Esophagus muscularis mucosa (tissue), 4 donors: Measurements from ENCODE around the gene QSER1. TPM values are rescaled to one million over a fixed set of nuclear protein-coding genes. Genes with fewer than 3 reads are reported as not detected.

ENCODE experiments used
- DNase-seq: peaks from one replicate; pipeline ENCODE4 v3.0.0-alpha.2; 2017; ENCODE audit errors: extremely low spot score
- H3K27ac ChIP-seq, 4 donors: fragments of 200-600 bp; sonication (generic); replicated peaks in 1 of 4; 1 replicate in 3 of 4; 2 replicates in 1 of 4; pipeline ENCODE4 v1.5.1; 2016 to 2019; ENCODE audit warnings: mild to moderate bottlenecking in 1 of 4
- H3K27me3 ChIP-seq, 4 donors: fragments of 200-600 bp; sonication (generic); one replicate each; pipeline versions ENCODE4 v1.5.1 to v1.6.0; 2016 to 2019
- H3K36me3 ChIP-seq, 4 donors: fragments of 200-600 bp; sonication (generic); one replicate each; pipeline ENCODE4 v1.5.1; 2016 to 2019
- H3K4me1 ChIP-seq, 4 donors: fragments of 200-600 bp; sonication (generic); one replicate each; pipeline ENCODE4 v1.5.1; 2016 to 2019
- H3K4me3 ChIP-seq, 4 donors: fragments of 200-600 bp; sonication (generic); 1 replicate in 2 of 4; 2 replicates in 2 of 4; pipeline ENCODE4 v1.5.1; 2016 to 2019; ENCODE audit warnings: mild to moderate bottlenecking in 4 of 4, moderate library complexity in 1 of 4
- H3K9me3 ChIP-seq, 4 donors: fragments of 200-600 bp; sonication (generic); 1 replicate in 3 of 4; 2 replicates in 1 of 4; pipeline ENCODE4 v1.5.1; 2016 to 2019
- CTCF ChIP-seq, 3 experiments: fragments of 200-600 bp in 2 of 3; fragments of 450-650 bp in 1 of 3; sonication (generic) in 2 of 3; IDR thresholded peaks; one replicate each; pipeline ENCODE4 v1.5.1; 2017 to 2019; ENCODE audit warnings: antibody characterized with exemption in 3 of 3, mild to moderate bottlenecking in 2 of 3, moderate library complexity in 1 of 3
- EP300 ChIP-seq: sonication (generic); formaldehyde crosslinking; IDR thresholded peaks from one replicate; pipeline ENCODE4 v1.6.1; 2017; ENCODE audit warnings: antibody characterized with exemption
- POLR2A ChIP-seq: fragments of 450-650 bp; IDR thresholded peaks from one replicate; pipeline ENCODE4 v1.6.1; 2017; ENCODE audit warnings: antibody characterized with exemption, moderate library complexity, mild to moderate bottlenecking, low read depth
- POLR2AphosphoS5 ChIP-seq, 2 donors: sonication (generic); formaldehyde crosslinking; IDR thresholded peaks; one replicate each; pipeline ENCODE4 v1.6.1; 2017; ENCODE audit warnings: antibody characterized with exemption in 2 of 2
- WGBS: methylation state at CpG from one replicate; pipeline ENCODE4 v1.1.5; 2018; 5-methylcytosine and 5-hydroxymethylcytosine counted together
- intact Hi-C: fragments of 100-400 bp; cut with DNase I; formaldehyde crosslinking; loops from one replicate; pipeline ENCODE4 v1.15.1; 2023
- total RNA-seq, 4 donors: library from RNA; depleted of rRNA; stranded (reverse); fragments of >200 nt; gene quantifications; one replicate each; pipeline versions ENCODE4 v1.1.0 to v1.2.1, GENCODE V29; 2016

The QSER1 gene
- total RNA-seq, 4 donors from 2014 or later = 18.9 to 23.7 (median 21.9) TPM

GRCh38 chr11:32890843-32891656, 1.6 kb upstream of the QSER1 start:
- Histone ChIP-seq H3K27me3 (no peaks in the 10 kb centered on the region), H3K4me3 (peak overlapping the region in 1 of 4 donors; percentile 99)

GRCh38 chr11:32891657-32892354, 805 bp upstream of the QSER1 start:
- intact Hi-C loops = loop anchor here (5.0 kb wide), 1 partner anchor 145 kb away; the partner anchor contains the start of gene TCP11L1
- DNase-seq = no peak
- peak overlapping the region; percentile 71 to 99 (median 96) for H3K4me3 ChIP-seq
- no peaks in the 10 kb centered on the region for H3K9me3 ChIP-seq
- peaks cover 10 to 32% (median 21%) of the 10 kb centered on the region in 4 donors for H3K4me1 ChIP-seq
- H3K27me3 ChIP-seq = no peaks in the 10 kb centered on the region
- WGBS = 15% methylated on average over 10 of the region's 10 CpGs
- no peak for TF ChIP-seq POLR2A
- no peak for TF ChIP-seq CTCF (IDR thresholded peaks at IDR 0.05)
- no peak for TF ChIP-seq EP300
- no peak for TF ChIP-seq POLR2AphosphoS5 (IDR thresholded peaks at IDR 0.05)
- peak overlapping the region; percentile 85 to 97 (median 96) for H3K27ac ChIP-seq
- H3K36me3 ChIP-seq = no peaks in the 10 kb centered on the region

More at GRCh38 chr11:32890843-32891656, 1.6 kb upstream of the QSER1 start:
- Histone ChIP-seq H3K36me3 (no peaks in the 10 kb centered on the region), H3K27ac (no peak overlapping the region), H3K9me3 (no peaks in the 10 kb centered on the region), H3K4me1 (peaks cover 10 to 32% (median 21%) of the 10 kb centered on the region in 4 donors)
- intact Hi-C loops = loop anchor here (5.0 kb wide), 1 partner anchor 146 kb away; the partner anchor contains the start of gene TCP11L1
- 67% methylated on average over 11 of the region's 11 CpGs for WGBS
- DNase-seq = no peak
- TF ChIP-seq EP300 (no peak), POLR2AphosphoS5 (IDR thresholded peaks at IDR 0.05) (no peak), POLR2A (no peak), CTCF (IDR thresholded peaks at IDR 0.05) (no peak)

- H3K36me3 ChIP-seq = no peaks in the 10 kb centered on the region
- peak overlapping the region; percentile 71 to 99 (median 96) for H3K4me3 ChIP-seq
- H3K9me3 ChIP-seq = no peaks in the 10 kb centered on the region
- peaks cover 10 to 32% (median 21%) of the 10 kb centered on the region in 4 donors for H3K4me1 ChIP-seq
- intact Hi-C loops = loop anchor here (5.0 kb wide), 1 partner anchor 144 kb away; the partner anchor contains the start of gene TCP11L1
- no CpG with 5 or more reads among the region's 32 CpGs for WGBS
- no peak for TF ChIP-seq POLR2A
- TF ChIP-seq POLR2AphosphoS5 (IDR thresholded peaks at IDR 0.05) = no peak
- no peak for TF ChIP-seq EP300
- no peak for TF ChIP-seq CTCF (IDR thresholded peaks at IDR 0.05)
- no peaks in the 10 kb centered on the region for H3K27me3 ChIP-seq
- peak overlapping the region; percentile 85 to 97 (median 96) for H3K27ac ChIP-seq
- no peak for DNase-seq
These were observed 407 bp downstream of the QSER1 start for GRCh38 chr11:32893093-32893342.

- WGBS = under 1% methylated on average over 14 of the region's 66 CpGs
- H3K27ac ChIP-seq = peak overlapping the region; percentile 85 to 97 (median 96)
- no peaks in the 10 kb centered on the region for H3K9me3 ChIP-seq
- peak overlapping the region; percentile 71 to 99 (median 96) for H3K4me3 ChIP-seq
- H3K27me3 ChIP-seq = no peaks in the 10 kb centered on the region
- TF ChIP-seq EP300 (no peak), POLR2A (no peak), CTCF (IDR thresholded peaks at IDR 0.05) (peak; percentile 46 to 57 (median 47))
- H3K4me1 ChIP-seq = peaks cover 10 to 32% (median 21%) of the 10 kb centered on the region in 4 donors
- no peaks in the 10 kb centered on the region for H3K36me3 ChIP-seq
- DNase-seq = no peak
- intact Hi-C loops = loop anchor here (5.0 kb wide), 1 partner anchor 144 kb away; the partner anchor contains the start of gene TCP11L1
These were observed 935 bp downstream of the QSER1 start for GRCh38 chr11:32893343-32894148.
